HG02763 (cell line): Measurements from ENCODE around the gene GNPAT.

Experiments used
- ATAC-seq: cut with Tn5 transposase; IDR thresholded peaks from one replicate; pipeline ENCODE4 v1.9.1; 2021; ENCODE audit warnings: mild to moderate bottlenecking, moderate library complexity; ENCODE audit not compliant: unreplicated experiment

The GNPAT gene

DNA sequence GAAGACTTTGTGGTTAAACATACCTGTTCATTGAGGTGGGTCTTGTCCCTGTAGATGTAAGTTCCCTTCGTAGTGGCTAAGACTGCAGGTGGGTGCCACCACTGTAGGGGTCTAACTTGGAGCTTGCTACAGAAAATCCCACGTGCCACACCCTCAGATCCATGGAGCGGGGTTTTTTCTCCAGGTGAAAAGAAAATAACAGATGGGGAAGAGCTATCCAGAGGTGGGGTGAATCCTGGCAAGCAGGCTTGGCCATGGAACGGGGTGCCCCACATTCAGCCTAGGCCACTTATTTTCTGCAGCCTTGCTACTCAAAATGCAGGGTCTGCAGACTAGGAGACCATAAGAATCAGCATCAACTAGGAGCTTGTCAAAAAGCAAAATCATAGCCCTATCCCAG lies 72.6 kb downstream of the GNPAT start:
- no peak for ATAC-seq

GRCh38 chr1:231315887-231316286 lies 74.9 kb downstream of the GNPAT start:
- ATAC-seq: no peak

DNA sequence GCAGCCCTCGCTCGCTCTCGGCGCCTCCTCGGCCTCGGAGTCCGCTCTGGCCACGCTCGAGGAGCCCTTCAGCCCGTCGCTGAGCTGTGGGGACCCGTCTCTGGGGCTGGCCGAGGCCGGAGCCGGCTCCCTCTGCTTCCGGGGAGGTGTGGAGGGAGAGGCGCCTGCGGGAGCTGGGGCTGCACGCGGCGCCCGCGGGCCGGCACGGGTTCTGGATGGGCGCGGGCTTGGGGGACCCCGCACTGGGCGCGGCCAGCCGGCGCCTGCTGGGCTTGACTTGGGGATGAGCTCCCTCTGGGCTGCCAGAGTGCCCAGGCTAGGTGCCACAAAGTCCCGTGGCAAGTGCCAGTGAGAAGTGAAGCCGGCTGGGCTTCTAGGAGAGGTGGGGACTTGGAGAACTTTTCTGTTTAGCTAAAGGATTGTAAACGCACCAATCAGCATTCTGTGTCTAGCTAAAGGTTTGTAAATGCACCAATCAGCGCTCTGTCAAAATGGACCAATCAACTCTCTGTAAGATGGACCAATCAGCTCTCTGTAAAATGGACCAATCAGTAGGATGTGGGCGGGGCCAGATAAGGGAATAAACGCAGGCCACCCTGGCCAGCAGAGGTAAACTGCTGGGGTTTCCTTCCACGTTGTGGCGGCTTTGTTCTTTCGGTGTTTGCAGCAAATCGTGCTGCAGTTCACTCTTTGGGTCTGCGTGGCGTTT lies 76.4 kb downstream of the GNPAT start:
- ATAC-seq: no peak

- no peak for ATAC-seq
Measured at GRCh38 chr1:231318015-231318355, 77.0 kb downstream of the GNPAT start.

DNA sequence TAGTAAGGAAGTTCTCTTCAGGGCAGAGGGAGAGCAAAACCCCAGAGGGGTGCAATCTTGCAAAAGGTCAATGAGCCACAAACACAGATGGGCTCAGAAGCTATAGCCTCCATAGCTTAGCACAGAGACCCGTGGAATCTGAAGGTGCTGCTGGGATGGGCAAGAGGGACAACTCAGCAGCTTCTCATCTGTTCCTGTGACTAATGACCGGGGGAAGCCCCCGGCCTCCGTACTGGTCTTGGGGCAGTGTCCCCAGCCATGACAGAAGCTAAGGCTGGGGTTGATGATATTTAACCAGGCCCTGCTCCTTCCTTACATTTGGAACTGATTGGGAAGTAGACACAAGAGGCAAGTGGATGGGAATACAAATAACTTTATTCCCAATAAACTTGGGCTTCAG lies 77.6 kb downstream of the GNPAT start:
- ATAC-seq: no peak

GRCh38 chr1:231319080-231319479 lies 78.1 kb downstream of the GNPAT start:
- no peak for ATAC-seq

GRCh38 chr1:231322880-231323530 lies 82.0 kb downstream of the GNPAT start:
- ATAC-seq: no peak

DNA sequence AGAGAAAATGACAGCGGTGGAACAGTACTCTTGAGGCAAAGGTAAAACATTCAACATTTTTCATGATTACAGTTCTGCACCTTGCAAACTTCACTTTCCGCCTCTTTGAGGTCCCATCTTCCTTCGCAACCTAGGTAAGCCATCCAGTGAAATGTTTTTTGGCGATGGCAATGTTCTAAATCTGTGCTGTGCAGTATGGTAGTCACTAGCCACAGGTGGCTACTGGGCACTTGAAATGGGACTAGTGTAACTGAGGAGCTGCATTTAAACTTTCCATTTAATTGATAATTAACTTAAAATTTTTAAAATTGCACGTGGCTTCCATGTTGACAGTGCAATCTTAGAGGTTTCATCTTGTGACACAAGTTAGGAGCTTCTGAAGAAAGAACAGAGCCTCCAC lies 83.6 kb downstream of the GNPAT start:
- no peak for ATAC-seq

DNA sequence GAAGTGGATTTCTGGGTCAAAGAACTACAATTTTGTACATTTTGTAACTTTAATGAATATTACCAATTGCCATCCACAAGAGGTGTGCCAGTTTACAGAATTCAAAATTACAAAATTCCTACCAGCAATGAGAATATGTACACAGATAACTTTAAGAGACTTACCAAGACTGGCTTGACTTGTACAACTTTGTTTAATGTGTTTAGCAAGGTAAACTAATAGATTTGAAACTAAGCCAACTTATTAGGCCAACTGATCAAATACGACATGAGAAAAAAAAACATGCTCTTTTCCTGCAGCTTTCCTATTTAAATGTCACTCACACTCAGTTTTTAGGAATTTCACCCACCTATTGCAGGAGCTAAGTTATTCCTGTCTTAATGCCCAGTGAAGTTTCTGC lies 85.2 kb downstream of the GNPAT start:
- ATAC-seq: no peak
